HEK293 (cell line): ENCODE results near the gene PPIP5K2.
"Not testable (repeated sequence)": the region's sequence is repeated elsewhere in the genome, so short reads cannot be mapped to it uniquely, and the experiment has no call there.

Source experiments
- ZBTB8A ChIP-seq: fragments of 450-650 bp; formaldehyde crosslinking; IDR thresholded peaks from 2 replicates; pipeline ENCODE4 v1.5.1; 2016; ENCODE audit warnings: missing biosample characterization, missing genetic modification characterization
- TF ChIP-seq, protein P1 (sequence below): fragments of 450-650 bp; formaldehyde crosslinking; conservative IDR thresholded peaks from 2 replicates; pipeline ENCODE4 v1.5.1; 2016; ENCODE audit warnings: low read depth, missing biosample characterization, missing genetic modification characterization

DNA sequence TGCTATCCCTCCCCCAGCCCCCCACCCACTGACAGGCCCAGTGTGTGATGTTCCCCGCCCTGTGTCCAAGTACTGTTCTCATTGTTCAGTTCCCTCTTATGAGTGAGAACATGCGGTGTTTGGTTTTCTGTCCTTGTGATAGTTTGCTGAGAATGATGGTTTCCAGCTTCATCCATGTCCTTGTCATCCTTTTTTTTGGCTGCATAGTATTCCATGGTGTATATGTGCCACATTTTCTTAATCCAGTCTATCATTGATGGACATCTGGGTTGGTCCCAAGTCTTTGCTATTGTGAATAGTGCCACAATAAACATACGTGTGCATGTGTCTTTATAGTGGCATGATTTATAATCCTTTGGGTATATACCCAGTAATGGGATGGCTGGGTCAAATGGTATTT is 84.9 kb downstream of the PPIP5K2 start:
- TF ChIP-seq, protein P1, sequence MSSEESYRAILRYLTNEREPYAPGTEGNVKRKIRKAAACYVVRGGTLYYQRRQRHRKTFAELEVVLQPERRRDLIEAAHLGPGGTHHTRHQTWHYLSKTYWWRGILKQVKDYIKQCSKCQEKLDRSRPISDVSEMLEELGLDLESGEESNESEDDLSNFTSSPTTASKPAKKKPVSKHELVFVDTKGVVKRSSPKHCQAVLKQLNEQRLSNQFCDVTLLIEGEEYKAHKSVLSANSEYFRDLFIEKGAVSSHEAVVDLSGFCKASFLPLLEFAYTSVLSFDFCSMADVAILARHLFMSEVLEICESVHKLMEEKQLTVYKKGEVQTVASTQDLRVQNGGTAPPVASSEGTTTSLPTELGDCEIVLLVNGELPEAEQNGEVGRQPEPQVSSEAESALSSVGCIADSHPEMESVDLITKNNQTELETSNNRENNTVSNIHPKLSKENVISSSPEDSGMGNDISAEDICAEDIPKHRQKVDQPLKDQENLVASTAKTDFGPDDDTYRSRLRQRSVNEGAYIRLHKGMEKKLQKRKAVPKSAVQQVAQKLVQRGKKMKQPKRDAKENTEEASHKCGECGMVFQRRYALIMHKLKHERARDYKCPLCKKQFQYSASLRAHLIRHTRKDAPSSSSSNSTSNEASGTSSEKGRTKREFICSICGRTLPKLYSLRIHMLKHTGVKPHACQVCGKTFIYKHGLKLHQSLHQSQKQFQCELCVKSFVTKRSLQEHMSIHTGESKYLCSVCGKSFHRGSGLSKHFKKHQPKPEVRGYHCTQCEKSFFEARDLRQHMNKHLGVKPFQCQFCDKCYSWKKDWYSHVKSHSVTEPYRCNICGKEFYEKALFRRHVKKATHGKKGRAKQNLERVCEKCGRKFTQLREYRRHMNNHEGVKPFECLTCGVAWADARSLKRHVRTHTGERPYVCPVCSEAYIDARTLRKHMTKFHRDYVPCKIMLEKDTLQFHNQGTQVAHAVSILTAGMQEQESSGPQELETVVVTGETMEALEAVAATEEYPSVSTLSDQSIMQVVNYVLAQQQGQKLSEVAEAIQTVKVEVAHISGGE, result not testable (repeated sequence)
- TF ChIP-seq ZBTB8A (tag by site-specific recombination), result not testable (repeated sequence)
